Fibroblast of villous mesenchyme (primary cell): Measurements from ENCODE around the gene TSC22D1. TPM values are rescaled to one million over a fixed set of nuclear protein-coding genes. Genes with fewer than 3 reads are reported as not detected.

Source experiments
- DNase-seq: peaks from one replicate; pipeline ENCODE4 v3.0.0-alpha.2; 2010; ENCODE audit warnings: low read depth
- H3K4me3 ChIP-seq: 2 replicates; pipeline ENCODE4 v1.5.1; 2011; ENCODE audit warnings: low read depth, mild to moderate bottlenecking, low read length
- total RNA-seq: library from RNA; depleted of rRNA; stranded (reverse); fragments of >200 nt; gene quantifications from 2 replicates; pipeline ENCODE4 v1.2.3, GENCODE V29; 2012
- TF ChIP-seq, protein P1 (sequence below): IDR thresholded peaks from 2 replicates; pipeline ENCODE4 v1.5.1; 2012; ENCODE audit warnings: low read depth, mild to moderate bottlenecking, low read length; ENCODE audit not compliant: insufficient read depth

TSC22D1 gene
- total RNA-seq, 1 donor = 54.8 TPM

DNA sequence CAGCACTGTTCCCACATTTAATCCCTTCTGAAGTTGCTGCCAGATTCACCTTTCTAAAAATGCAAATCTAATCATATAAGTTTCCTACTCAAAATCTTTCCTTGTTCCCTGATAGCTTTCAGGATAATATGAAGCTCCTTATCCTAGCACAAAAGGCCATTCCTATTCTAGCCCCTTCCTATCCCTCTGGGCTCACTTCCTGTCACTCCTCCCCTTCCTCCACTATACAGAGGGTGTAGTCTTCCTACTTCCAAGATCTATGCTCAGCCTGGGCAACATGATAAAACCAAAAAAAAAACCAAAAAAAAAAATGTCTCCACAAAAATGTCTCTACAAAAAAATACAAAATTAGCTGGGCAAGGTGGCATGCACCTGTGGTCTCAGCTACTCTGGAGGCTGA is 78.3 kb downstream of the TSC22D1 start:
- H3K4me3 ChIP-seq = no peak overlapping the region
- DNase-seq = no peak
- TF ChIP-seq, protein P1, sequence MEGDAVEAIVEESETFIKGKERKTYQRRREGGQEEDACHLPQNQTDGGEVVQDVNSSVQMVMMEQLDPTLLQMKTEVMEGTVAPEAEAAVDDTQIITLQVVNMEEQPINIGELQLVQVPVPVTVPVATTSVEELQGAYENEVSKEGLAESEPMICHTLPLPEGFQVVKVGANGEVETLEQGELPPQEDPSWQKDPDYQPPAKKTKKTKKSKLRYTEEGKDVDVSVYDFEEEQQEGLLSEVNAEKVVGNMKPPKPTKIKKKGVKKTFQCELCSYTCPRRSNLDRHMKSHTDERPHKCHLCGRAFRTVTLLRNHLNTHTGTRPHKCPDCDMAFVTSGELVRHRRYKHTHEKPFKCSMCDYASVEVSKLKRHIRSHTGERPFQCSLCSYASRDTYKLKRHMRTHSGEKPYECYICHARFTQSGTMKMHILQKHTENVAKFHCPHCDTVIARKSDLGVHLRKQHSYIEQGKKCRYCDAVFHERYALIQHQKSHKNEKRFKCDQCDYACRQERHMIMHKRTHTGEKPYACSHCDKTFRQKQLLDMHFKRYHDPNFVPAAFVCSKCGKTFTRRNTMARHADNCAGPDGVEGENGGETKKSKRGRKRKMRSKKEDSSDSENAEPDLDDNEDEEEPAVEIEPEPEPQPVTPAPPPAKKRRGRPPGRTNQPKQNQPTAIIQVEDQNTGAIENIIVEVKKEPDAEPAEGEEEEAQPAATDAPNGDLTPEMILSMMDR = no peak

DNA sequence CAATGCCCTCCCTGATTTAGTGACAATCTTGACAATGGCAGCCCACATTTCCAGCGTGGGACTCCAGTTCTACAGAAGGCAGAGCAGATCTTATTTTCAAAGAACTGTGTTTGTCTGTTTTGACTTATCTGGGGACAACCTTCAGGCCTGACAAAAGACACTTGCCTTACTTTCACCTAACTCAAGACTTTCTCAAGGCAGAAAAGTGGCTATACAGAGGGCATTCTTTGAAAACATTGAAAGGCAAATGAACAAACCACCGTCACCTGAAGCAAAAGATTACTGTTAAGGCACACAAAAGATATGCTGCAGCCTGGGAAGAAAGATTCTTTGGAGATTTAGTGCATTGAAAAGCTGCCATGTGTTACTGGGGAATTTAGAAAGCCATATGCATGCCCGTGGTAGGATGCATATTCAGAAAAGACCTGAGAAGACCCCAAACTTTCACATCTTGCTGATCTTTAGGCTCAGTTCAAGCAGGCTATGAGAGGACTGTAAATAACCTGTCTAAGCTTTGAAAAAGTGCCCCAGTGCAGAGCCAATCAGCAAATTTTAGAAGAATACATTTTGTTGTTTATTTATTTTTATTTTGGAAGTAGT is 82.8 kb downstream of the TSC22D1 start:
- DNase-seq = no peak
- no peak overlapping the region for H3K4me3 ChIP-seq
- TF ChIP-seq, protein P1 = no peak

DNA sequence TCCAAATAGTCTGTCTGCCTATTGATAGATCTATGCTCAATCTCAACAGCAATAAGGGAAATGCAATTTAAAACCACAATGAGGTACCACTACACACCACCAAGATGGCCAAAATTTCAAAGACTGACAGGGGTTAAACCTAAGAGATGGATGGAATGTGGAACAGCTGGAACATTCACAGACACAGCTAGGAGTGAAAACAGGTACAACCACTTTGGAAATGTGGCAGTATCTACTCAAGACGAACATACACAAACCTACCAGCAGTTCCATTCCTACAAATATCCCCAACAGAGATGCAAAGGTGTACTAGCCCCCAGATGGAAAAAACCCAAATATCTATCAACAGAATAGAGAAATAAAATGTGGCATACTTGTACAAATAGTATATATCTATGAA is 86.4 kb downstream of the TSC22D1 start:
- no peak for DNase-seq
- no peak overlapping the region for H3K4me3 ChIP-seq
- TF ChIP-seq, protein P1 = no peak

DNA sequence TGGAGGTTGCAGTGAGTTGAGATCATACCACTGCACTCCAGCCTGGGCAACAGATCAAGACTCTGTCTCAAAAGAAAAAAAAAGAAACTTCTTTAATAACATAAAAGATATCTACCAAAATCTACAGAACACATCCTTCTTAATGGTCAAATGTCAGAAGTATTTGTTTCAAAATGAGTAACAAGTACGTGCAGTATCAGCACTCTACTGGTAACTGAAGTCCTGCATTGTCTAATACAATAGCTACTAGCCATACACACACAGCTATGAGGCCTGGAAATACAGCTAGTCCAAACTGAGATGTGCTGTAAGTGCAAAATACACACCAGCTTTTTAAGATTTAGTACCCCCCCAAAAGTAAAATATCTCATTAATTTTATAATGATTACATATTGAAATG is 88.1 kb downstream of the TSC22D1 start:
- TF ChIP-seq, protein P1 = no peak
- H3K4me3 ChIP-seq = no peak overlapping the region

DNA sequence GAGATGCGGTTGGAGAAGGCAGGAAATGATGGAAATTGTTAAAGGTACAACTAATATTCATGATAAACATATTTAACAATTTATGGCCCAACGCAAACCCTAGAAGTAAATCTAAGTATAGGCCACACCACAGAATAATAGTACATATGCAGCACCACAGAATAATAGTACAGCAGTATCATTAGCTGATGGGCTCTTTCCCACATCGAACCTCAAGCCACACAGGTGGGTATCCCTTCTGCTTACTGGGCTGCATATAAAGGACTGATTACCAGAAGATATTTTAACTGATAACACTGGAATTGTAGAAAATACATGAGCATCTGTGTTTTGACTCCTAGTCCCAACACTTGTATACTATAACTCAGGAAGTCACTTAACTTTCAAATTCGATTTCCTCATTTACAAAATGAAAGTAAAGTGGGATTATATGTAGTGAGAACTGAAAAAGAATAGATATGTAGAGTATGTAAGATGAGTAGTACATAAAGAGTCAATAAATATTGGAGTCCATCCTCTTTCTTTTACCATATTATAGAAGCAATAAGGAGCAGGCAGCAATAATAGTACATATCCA is 91.5 kb downstream of the TSC22D1 start:
- no peak overlapping the region for H3K4me3 ChIP-seq
- TF ChIP-seq, protein P1 = no peak
- DNase-seq = no peak

More for the DNA sequence above, 88.1 kb downstream of the TSC22D1 start:
- DNase-seq = no peak

DNA sequence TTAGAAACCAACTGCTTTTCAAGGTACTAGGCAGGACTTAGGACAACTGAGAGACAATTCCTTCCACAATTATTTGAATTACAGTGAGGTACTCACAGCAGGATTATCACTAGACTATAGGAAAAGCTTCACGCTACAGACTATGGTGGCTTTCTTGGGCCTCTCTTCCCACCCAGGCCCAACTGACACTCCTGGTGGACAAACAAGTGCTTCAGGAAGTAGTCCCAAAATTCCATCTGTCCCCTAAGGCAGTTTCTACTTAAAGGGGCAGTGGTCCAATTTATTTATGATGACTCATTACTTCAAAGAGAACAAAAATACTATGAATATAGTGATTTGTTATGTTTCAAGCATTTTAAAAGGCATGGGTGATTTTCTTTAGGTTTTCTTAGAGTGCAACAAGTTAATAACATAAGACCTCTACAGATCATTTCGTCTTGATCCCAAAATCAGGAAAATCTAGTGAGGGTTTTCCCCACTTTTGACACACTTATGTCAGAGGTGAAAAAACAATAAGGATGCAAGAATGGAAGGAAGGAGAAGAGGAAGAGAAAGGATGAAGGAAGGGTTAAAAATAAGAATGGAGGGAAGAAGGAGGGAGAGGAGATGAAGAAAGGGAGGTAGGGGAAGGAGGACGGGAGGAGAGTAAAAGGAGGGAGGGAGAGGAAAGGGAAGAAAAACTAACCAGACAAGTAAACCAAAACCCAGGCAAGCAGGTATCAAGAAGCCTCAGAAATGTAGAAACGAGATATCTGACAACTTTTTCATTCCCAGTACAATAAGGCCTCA is 101.8 kb downstream of the TSC22D1 start:
- H3K4me3 ChIP-seq = no peak overlapping the region
- DNase-seq = no peak
- TF ChIP-seq, protein P1 = no peak
